DOHH2 (cell line): ENCODE results near the gene ZFAND3.

Experiments used
- EZH2phosphoT487 ChIP-seq: fragments of 200-600 bp; sonication (generic); IDR thresholded peaks from 2 replicates; pipeline ENCODE4 v1.6.1; 2017; ENCODE audit warnings: borderline replicate concordance, mild to moderate bottlenecking, antibody characterized with exemption, low read length, moderate library complexity, mixed read lengths
- TF ChIP-seq, protein P1 (sequence below): fragments of 200-600 bp; sonication (generic); IDR thresholded peaks from one replicate; pipeline ENCODE4 v1.5.1; 2014; ENCODE audit warnings: antibody characterized with exemption, mild to moderate bottlenecking, low read depth, low read length; ENCODE audit not compliant: poor library complexity, severe bottlenecking

DNA sequence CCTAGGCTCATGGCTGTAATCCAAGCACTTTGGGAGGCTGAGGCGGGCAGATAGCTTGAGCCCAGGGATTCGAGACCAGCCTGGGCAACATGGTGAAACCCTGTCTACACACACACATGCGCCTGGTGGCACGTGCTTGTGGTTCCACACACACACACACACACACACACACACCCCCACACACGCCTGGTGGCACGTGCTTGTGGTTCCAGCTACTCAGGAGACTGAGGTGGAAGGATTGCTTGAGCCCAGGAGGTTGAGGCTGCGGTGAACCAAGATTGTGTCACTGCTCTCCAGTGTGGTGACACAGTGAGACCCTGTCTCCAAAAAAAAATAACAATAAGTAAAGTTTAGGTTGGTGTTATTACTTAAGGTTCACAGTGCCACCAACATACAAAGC is 165.8 kb downstream of the ZFAND3 start:
- TF ChIP-seq, protein P1, sequence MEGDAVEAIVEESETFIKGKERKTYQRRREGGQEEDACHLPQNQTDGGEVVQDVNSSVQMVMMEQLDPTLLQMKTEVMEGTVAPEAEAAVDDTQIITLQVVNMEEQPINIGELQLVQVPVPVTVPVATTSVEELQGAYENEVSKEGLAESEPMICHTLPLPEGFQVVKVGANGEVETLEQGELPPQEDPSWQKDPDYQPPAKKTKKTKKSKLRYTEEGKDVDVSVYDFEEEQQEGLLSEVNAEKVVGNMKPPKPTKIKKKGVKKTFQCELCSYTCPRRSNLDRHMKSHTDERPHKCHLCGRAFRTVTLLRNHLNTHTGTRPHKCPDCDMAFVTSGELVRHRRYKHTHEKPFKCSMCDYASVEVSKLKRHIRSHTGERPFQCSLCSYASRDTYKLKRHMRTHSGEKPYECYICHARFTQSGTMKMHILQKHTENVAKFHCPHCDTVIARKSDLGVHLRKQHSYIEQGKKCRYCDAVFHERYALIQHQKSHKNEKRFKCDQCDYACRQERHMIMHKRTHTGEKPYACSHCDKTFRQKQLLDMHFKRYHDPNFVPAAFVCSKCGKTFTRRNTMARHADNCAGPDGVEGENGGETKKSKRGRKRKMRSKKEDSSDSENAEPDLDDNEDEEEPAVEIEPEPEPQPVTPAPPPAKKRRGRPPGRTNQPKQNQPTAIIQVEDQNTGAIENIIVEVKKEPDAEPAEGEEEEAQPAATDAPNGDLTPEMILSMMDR = no peak
- no peak for TF ChIP-seq EZH2phosphoT487
